HEK293 (cell line): Measurements from ENCODE around the gene MAGEA10.

Source experiments
- BCL6B ChIP-seq: fragments of 450-650 bp; formaldehyde crosslinking; IDR thresholded peaks from 2 replicates; pipeline ENCODE4 v1.5.1; 2017; ENCODE audit warnings: missing biosample characterization, missing genetic modification characterization
- CTCF ChIP-seq: fragments of 450-650 bp; formaldehyde crosslinking; IDR thresholded peaks from 2 replicates; pipeline ENCODE4 v1.5.1; 2016; ENCODE audit warnings: missing biosample characterization, missing genetic modification characterization
- ZBTB10 ChIP-seq: fragments of 450-650 bp; formaldehyde crosslinking; IDR thresholded peaks from 2 replicates; pipeline ENCODE4 v1.5.1; 2016; ENCODE audit warnings: missing biosample characterization, missing genetic modification characterization
- ZBTB49 ChIP-seq: fragments of 450-650 bp; formaldehyde crosslinking; IDR thresholded peaks from 2 replicates; pipeline ENCODE4 v1.5.1; 2016; ENCODE audit warnings: missing biosample characterization, missing genetic modification characterization, low read depth
- ZNF132 ChIP-seq: fragments of 450-650 bp; formaldehyde crosslinking; IDR thresholded peaks from 2 replicates; pipeline ENCODE4 v1.5.1; 2017; ENCODE audit warnings: missing biosample characterization, missing genetic modification characterization, borderline replicate concordance
- ZNF148 ChIP-seq: fragments of 450-650 bp; formaldehyde crosslinking; IDR thresholded peaks from 2 replicates; pipeline ENCODE4 v1.5.0; 2017; ENCODE audit warnings: missing biosample characterization, missing genetic modification characterization, borderline replicate concordance
- ZNF274 ChIP-seq, 2 experiments: fragments of 200-500 bp in 1 of 2; fragments of 450-650 bp in 1 of 2; sonication (Bioruptor generic) in 1 of 2; formaldehyde crosslinking in 1 of 2; IDR thresholded peaks; 2 replicates each; pipeline versions ENCODE4 v1.5.1 to v1.6.1; 2014 to 2016; ENCODE audit warnings: borderline replicate concordance in 1 of 2, inconsistent platforms in 1 of 2, low read length in 1 of 2, missing biosample characterization in 1 of 2, missing genetic modification characterization in 1 of 2
- ZNF48 ChIP-seq: fragments of 450-650 bp; formaldehyde crosslinking; IDR thresholded peaks from 2 replicates; pipeline ENCODE4 v1.5.1; 2016; ENCODE audit warnings: missing biosample characterization, missing genetic modification characterization
- ZNF510 ChIP-seq: fragments of 450-650 bp; formaldehyde crosslinking; IDR thresholded peaks from 2 replicates; pipeline ENCODE4 v1.5.1; 2018; ENCODE audit warnings: mild to moderate bottlenecking, missing genetic modification characterization, missing biosample characterization; ENCODE audit not compliant: insufficient replicate concordance
- ZNF558 ChIP-seq: fragments of 450-650 bp; formaldehyde crosslinking; IDR thresholded peaks from 2 replicates; pipeline ENCODE4 v1.5.1; 2016; ENCODE audit warnings: missing biosample characterization, missing genetic modification characterization
- ZNF664 ChIP-seq: fragments of 450-650 bp; formaldehyde crosslinking; IDR thresholded peaks from 2 replicates; pipeline ENCODE4 v1.5.1; 2016; ENCODE audit warnings: missing biosample characterization, missing genetic modification characterization

GRCh38 chrX:152151256-152151655 lies 12.9 kb upstream of the MAGEA10 start:
- no peak for TF ChIP-seq ZNF148 (tag by site-specific recombination)
- TF ChIP-seq ZNF274 (IDR thresholded peaks at IDR 0.05; ENCODE audit: low read length): no peak
- TF ChIP-seq ZNF274 (tag by site-specific recombination; IDR thresholded peaks at IDR 0.05; ENCODE audit: borderline replicate concordance): no peak
- TF ChIP-seq ZNF510: no peak
- TF ChIP-seq ZNF558: no peak
- no peak for TF ChIP-seq ZBTB10 (tag by site-specific recombination)
- no peak for TF ChIP-seq BCL6B (tag by site-specific recombination)
- TF ChIP-seq ZBTB49 (tag by site-specific recombination): no peak
- TF ChIP-seq CTCF (tag by site-specific recombination): no peak
- TF ChIP-seq ZNF664 (tag by site-specific recombination): no peak
- no peak for TF ChIP-seq ZNF132 (tag by site-specific recombination)
- no peak for TF ChIP-seq ZNF48
